Fibroblast of the aortic adventitia (primary cell): Measurements from ENCODE around the gene TRIP10. TPM values are rescaled to one million over a fixed set of nuclear protein-coding genes. Genes with fewer than 3 reads are reported as not detected.

Source experiments
- DNase-seq: peaks from one replicate; pipeline ENCODE4 v3.0.0-alpha.2; 2010; ENCODE audit warnings: low read depth
- H3K4me3 ChIP-seq: 2 replicates; pipeline ENCODE4 v1.5.1; 2011; ENCODE audit warnings: low read depth, mild to moderate bottlenecking, control low read depth, low read length, moderate library complexity
- total RNA-seq: library from RNA; depleted of rRNA; stranded (reverse); fragments of >200 nt; gene quantifications from 2 replicates; pipeline ENCODE4 v1.2.3, GENCODE V29; 2012; ENCODE audit warnings: low replicate concordance
- TF ChIP-seq, protein P1 (sequence below): IDR thresholded peaks from 2 replicates; pipeline ENCODE4 v1.5.1; 2011; ENCODE audit warnings: mild to moderate bottlenecking, low read length, control low read depth, inconsistent platforms; ENCODE audit not compliant: insufficient read depth

Gene TRIP10
- total RNA-seq, 1 donor, result 44.9 TPM

GRCh38 chr19:6736917-6737283 lies 2.6 kb upstream of the TRIP10 start:
- no peak for DNase-seq

DNA sequence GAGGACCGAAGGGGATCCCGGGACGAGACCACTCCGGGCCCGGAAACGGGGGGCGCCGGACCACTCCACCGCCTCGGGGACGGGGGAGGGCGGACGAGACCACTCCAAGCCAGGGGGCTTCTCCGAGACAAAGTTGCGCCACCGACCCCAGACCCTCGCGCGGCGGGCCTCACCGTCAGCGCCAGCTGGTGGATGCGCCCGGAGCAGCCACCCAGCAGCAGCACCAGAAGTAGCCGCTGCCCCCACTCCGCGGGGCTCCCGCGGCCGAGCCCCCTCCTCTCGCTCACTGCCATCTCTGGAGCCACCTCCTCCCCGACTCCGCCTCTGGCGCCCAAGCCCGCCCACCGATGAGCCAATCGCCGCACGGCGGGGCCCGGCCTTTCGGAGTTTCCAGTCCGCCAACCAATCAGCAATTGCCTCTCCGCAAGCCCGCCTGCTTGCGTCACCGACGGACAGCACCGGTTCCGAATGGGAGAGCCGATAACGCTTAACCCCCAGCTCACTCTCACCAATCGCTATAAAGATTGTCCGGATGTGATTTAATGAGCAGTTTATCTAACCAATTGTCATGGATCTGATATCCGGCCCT lies 2.1 kb upstream of the TRIP10 start, which contains the start of gene GPR108:
GPR108 (minus strand) TSS at position 297 of the 589 bp plus-strand sequence; CDS start at position 293, 4 bp downstream.
- TF ChIP-seq, protein P1, sequence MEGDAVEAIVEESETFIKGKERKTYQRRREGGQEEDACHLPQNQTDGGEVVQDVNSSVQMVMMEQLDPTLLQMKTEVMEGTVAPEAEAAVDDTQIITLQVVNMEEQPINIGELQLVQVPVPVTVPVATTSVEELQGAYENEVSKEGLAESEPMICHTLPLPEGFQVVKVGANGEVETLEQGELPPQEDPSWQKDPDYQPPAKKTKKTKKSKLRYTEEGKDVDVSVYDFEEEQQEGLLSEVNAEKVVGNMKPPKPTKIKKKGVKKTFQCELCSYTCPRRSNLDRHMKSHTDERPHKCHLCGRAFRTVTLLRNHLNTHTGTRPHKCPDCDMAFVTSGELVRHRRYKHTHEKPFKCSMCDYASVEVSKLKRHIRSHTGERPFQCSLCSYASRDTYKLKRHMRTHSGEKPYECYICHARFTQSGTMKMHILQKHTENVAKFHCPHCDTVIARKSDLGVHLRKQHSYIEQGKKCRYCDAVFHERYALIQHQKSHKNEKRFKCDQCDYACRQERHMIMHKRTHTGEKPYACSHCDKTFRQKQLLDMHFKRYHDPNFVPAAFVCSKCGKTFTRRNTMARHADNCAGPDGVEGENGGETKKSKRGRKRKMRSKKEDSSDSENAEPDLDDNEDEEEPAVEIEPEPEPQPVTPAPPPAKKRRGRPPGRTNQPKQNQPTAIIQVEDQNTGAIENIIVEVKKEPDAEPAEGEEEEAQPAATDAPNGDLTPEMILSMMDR, result no peak
- DNase-seq, result peak; percentile 100
- H3K4me3 ChIP-seq, result peak within 1 kb of the TSS; percentile 89

More at GRCh38 chr19:6736917-6737283, 2.6 kb upstream of the TRIP10 start:
- peak overlapping the region; percentile 89 for H3K4me3 ChIP-seq
- TF ChIP-seq, protein P1, result no peak

- DNase-seq, result peak; percentile 81
- peak overlapping the region; percentile 20 for H3K4me3 ChIP-seq
- TF ChIP-seq, protein P1, result peak; percentile 68
These were observed 1.4 kb upstream of the TRIP10 start for GRCh38 chr19:6737873-6738786.

- H3K4me3 ChIP-seq, result peak overlapping the region; percentile 53
- DNase-seq, result no peak
- TF ChIP-seq, protein P1, result no peak
These were observed 592 bp upstream of the TRIP10 start for GRCh38 chr19:6738787-6739389.

DNA sequence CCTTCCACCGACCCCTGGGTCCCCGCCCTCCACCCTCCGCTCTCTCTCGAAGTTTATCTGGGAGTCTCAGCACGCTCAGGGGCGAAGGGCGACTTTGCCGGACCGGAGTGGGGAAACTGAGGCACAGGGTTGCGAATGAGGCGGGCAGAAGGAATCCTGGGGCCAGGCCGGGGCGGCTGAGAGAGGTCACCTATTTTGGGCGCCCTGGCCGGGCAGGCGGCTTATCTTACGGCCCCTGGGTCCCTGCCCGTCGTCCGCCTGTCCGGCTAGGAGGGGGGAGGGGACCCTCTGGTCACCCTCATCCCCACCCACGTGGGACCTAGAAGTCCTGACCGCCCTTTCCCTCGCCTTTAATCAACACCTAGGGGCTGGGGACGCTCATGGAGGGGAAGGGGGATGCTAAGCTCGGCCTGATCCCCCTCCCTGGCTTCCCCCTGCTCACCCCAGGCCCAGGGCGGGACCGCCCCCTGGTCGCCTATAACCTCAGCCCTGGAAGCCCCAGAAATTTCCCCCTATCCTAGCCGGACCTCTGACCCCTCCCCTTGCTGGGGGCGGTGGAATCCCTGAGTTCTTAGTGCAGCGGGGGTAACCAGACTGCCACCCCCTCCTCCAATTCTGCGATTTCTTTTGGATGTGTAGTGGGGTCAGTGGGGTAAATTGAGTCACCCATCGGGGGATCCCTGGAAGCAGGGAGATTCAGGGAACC lies 556 bp downstream of the TRIP10 start:
- no peak for DNase-seq
- TF ChIP-seq, protein P1, result no peak
- peak overlapping the region; percentile 85 for H3K4me3 ChIP-seq
